AML-193 (cell line): ENCODE measurements around the gene BBS1.
"Not testable (repeated sequence)": the region's sequence is repeated elsewhere in the genome, so short reads cannot be mapped to it uniquely, and the experiment has no call there.

ENCODE experiments used
- DNase-seq, 2 experiments: peaks; one replicate each; lab custom pipeline; 2025; lab: John Stamatoyannopoulos, UW

Gene BBS1

DNA sequence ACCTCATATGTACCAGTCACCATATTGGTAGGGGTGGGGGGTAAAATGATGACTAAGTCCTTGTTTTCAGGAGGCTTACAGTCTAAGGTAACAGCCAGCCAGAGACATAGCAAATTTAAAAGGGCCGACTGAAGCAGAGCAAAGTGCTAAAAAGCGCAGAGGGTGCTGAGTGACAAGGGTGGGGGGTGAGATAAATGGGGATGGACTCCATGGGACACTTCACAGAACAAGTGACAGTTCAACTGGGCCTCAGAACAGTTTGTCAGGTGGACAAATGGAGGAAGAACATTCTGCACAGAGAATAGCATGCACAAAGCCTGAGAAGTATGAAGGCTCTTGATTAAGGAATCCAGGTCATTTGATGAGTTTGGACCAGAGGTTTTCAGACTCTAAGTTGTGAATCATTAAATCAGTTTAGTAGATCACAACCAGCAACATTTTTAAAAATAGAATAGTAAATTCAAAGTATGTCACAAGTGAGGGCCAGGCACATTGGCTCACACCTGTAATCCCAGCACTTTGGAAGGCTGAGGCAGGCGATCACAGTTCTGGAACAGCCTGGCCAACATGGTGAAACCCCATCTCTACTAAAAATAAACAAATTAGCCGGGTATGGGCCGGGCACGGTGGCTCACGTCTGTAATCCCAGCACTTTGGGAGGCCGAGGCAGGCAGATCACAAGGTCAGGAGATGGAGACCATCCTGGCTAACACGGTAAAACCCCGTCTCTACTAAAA is 14.0 kb downstream of the BBS1 start:
- DNase-seq, result no peak

DNA sequence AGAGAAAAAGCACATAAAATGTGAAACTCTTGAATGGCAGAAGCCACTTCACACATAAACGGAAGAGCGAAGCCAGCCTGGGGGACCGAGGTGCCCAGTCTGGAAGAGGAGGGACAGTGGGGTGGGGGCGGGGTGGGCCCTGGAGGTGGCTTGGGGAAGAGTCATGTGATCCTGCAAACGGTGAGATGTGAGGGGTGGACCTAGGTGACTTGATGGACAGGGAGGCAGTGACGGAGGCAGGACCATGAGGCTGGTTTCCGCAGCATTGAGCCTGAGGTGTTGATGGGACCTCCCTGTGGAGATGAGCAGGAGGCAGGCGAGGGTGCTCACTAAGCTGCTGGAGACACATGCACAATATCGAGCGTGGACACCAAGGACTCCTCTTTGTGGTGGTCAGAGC is 18.6 kb downstream of the BBS1 start:
- DNase-seq, result no peak

DNA sequence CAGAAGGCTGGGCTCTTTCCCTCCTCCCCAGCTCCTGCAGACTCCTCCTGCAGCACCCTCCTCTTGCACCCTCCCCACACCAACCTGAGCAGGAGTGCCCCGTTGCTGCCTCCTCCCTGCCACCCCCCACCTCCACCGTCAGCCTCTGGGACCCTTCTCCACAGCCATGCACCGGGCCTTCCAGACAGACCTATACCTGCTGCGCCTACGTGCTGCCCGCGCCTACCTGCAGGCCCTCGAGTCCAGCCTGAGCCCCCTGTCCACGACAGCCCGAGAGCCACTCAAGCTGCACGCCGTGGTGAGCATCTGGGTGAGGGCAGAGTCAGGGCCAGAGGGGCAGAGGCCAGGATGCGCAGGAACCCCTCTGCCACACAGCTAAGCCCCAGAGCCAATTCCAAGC is 19.2 kb downstream of the BBS1 start:
- DNase-seq, result no peak

DNA sequence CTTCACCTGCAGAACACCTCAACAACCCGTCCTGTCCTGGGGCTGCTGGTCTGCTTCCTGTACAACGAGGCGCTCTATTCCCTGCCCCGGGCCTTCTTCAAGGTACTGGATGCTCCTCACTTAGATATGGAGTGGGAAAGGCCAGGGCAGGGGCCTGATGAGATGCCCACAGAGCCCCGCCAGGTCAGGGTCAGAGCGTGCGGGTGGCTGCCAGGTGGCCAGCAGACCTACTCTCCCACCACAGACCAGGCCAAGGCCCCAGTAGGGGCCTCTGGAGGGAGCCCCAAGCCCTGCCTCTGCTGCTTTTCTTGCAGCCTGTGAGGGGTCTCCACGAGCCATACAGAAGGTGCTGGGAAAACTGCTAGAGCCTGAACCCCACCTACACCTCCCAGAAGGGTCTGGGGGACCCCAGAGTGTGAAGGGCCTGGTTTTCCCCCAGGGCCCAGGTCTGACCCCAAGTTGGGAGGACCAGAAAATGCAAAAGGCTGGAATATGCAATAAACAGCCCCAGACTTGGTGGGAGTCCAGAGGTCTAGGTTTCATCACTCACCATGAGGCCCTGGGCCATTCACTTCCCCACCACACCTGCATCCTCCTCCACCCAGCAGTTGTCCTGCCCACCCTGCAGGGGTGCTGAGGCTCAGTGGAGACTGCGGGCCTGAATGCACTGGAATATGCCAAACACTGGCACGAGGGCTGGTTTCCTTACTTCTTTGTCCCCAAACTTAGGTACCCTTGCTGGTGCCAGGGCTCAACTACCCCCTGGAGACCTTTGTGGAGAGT is 20.7 kb downstream of the BBS1 start:
- DNase-seq, result no peak

DNA sequence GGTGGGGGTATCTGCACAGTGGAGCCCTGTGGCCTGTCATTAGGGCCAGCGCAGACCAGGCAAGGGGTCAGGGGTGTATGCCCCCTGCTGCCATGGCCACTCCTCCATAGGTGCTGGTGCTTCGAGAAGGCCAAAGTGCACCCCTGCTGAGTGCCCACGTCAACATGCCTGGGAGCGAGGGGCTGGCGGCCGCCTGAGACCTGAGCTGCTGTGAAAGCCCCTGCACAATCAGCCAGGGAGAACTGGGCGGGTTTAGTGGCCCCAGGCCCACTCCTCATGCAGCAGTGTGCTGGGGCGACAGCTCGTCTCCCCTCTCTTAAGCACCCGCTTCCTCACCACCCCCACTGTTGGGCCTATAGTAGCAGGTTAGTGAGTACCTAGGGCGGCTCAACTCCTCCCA is 21.4 kb downstream of the BBS1 start:
- DNase-seq, result no peak

DNA sequence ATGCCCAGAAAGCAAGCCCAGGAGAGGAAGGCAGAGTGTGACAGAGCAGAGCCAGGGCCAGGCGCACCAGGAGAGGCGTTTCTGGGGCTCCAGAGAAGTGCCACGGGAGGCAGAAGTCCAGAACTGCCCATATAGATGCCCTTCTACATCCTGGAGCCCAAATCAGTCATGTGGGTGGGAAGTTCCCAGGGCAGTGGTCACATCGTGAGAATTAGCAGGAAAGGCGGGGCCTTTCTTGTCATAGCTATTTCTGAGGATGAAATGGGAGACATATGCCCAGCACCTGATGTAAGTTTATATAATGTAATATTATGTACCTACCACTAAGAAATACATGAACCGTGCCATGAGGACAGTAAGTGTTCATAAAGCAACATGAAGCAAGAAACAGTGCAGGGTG is 22.3 kb downstream of the BBS1 start:
- DNase-seq, result no peak

DNA sequence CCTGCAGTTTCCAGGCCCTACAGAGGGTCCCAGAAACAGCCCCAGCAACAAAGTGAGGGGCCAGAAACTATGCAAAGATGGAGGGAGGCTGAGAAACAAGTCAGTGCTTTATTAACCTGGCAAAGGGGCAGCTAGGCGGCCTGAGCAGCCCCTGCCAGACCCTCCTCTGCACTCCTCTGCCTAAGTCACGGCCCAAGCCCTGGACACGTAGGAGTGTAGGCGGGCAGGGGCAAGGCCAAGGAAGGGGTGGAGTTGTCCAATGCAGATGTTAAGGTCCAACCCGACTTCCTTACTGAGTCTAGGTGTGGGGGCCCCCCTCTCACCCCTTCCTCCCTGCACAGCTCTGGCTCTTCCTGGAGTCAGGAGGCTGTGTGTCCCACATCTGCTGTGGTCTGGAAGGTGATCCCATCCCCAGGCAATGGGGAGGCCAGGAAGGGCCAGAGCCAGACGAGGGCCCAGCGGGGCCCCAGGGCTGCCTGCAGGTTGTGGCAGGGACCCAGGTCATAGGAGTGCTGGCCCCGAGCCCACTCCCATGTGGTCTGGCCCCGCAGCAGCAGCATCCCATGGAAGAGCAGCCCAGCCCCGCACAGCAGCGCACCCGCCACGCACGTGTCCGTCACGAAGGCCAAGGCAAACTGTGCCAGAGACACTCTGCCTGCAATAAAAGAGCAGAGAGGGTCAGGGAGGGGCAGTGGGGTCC is 28.9 kb downstream of the BBS1 start:
- no peak for DNase-seq

DNA sequence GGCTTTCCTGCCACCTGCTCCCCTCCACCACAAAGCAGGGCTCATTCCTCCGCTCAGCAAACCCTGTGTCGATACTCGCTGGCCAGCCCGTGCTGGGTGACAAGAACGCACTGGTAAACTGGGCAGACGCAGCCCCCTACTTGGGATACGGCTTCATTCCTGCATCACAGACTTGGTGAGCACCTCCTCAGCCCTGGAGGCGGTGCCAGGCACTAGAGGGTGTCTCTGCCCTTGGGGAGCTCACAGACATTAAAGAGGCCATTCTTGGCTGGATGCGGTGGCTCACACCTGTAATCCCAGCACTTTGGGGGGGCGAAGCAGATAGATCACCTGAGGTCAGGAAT is 29.4 kb downstream of the BBS1 start:
- no peak for DNase-seq

DNA sequence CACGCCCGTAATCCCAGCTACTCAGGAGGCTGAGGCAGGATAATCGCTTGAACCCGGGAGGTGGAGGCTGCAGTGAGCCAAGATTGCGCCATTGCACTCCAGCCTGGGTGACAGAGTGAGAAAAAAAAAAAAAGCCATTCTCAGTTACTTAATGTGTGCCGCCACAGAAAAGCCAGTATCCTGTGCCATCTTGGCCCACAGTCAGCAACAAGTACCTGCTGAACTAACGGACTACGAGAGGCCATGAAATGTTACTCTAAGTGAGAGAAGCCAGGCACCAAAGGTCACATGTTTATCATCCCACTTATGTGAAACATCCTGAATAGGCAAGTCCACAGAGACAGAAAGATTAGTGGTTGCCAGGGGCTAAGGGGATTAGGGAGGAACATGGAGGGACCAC is 30.2 kb downstream of the BBS1 start:
- peak; percentile 6 to 36 for DNase-seq

DNA sequence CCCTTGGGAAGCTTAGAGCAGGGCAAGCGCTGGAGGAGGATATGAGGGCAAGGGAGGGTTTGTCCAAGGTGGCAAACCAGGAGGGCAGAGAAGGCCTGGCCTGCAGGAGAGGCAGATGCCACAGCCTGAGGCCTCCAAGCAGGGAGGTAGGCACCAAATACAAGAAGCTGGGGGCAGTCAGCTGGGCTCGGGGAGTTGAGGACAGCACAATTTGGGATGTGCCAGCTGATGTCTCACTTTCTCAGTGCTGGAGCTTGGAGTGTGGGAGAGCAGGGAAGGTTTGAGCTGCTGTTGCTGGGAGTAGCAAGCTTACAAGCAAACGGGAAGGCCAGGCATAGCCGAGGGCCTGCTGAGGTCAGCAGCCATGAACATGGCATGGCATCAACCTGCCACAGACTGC is 31.5 kb downstream of the BBS1 start:
- DNase-seq, result no peak

DNA sequence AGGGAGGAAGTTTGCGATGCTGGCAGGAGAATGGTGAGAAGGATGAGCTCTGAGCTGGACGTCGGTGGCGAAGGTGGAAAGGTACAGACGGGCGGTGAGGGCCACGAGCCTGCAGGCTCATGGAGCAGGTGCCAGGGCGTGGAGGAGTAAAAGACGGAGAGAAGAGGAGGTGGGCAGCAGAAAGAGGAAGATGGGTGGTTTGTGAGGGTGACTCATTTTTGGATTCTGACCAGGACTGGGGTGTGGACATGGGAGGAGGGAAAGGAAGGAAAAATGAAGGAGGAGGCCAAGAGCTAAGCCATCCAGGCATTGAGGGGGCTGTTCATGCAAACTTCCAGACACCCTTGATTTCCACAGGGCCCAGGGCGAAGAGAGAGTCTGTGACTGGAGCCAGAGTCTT is 31.9 kb downstream of the BBS1 start:
- no peak for DNase-seq

DNA sequence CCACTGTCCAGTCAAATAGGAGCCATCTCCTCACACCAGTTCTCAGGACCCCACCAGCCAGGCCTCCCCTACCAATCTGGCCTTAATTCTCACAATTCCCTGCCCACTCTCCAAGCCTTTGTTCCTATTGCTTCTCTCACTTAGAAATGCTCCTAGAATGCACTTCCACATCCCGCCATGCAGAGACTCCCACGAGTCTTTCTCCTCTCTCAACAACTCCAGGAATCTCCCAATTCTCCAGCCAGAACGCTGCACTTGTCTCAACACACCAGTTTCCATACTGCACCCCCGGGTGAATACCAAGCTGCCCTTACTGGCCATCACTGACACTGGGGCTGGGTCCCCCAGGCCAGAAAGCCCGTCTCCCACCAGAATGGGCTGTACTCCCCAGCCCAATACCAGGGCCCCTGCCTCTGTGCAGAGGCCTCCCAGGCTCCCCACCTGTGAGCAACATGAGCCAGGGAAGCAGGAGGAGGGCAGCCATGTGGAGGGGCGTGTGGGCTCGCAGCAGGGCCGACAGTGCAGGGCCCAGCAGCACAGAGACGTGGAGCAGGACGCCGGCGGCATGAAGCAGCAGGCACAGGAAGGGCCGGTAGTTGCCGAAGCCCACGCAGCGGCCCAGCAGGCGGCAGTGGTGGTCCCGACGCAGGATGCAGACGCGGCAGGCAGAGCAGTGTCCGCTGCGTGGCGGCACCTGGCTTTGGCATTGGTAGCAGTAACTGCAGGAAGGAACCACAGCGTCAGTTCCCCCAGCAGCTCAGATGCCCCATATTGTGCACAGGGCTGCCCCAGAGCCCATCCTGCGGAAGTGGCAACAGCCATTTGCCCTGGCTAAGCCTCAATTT is 33.0 kb downstream of the BBS1 start:
- peak; percentile 58 to 62 for DNase-seq

DNA sequence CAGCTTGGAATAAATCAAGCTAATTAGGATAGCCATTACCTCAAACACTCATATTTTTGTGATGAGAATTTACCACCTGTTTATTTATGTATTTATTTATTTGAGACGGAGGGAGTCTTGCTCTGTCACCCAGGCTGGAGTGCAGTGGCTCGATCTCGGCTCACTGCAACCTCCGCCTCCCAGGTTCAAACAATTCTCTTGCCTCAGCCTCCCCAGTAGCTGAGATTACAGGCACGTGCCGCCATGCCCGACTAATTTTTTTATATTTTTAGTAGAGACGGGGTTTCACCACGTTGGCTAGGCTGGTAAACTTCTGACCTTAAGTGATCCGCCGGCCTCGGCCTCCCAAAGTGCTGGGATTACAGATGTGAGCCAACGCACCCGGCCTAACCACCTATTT is 34.5 kb downstream of the BBS1 start:
- not testable (repeated sequence) for DNase-seq

DNA sequence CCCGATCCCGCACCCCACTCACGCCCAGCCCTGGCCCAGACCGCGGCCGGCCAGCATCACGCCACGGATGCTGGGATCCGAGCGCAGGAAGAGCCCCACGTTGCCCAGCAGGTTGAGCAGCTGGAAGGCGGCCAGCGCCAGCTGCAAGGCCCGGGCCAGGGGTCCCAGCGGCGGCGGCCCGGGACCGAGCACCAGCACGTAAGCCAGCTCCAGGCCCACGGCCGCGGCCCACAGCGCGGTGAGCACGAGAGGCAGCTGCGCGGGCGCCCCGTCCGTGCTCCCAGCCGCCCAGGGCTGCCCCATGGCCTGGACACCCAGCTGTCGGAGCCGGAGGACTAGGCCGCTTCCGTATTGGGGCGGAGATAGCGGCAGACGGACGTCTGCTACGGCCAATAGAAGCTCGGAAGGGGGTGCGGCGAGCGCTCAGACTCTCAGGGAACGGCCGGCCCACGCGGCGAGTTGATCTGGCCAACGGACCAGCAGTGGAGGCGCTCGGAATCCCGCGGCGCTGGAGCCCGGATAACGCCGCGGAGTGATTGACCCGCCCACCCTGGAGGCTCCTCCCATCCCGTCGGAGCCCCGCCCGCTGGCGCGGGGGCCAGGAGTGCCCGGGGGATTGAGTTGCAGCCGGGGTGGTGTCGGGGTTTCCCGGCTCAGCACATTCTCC is 35.4 kb downstream of the BBS1 start, which contains the start of gene ZDHHC24:
ZDHHC24 (minus strand) TSS at position 348 of the 667 bp plus-strand sequence; CDS start at position 303, 45 bp downstream.
- DNase-seq, result peak; percentile 92 to 95

DNA sequence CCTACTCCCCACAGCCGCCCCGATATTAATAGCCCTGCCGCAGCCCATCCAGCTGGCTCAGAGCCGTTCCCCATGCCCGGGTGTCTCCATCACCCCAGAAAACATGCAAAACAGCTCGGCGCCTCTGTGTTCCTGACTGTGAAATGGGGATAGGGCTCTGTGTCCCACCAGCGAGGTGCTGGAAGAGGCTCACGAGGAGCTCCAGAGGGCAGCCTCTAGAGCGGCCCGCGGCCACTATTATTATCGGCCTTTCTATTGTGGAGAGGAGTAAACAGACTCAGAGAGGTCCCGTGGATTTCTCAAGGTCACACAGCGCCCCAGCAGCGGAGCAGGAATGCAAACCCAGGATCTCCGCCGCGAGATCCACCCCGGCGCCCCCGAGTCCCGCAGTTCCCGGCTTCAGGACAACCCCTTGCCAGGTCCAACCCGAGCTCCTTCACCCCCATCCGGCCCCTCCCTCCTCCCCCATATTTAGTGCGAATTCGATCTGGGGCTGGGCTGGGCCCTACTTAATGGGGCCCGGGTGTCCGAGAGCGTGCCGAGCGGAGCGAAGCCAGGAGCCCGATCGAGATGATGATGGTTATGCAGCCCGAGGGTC is 36.0 kb downstream of the BBS1 start, which contains the start of gene ACTN3:
ACTN3 (plus strand) TSS at position 536 of the 598 bp plus-strand sequence; CDS start at position 571, 35 bp downstream.
- DNase-seq, result no peak

DNA sequence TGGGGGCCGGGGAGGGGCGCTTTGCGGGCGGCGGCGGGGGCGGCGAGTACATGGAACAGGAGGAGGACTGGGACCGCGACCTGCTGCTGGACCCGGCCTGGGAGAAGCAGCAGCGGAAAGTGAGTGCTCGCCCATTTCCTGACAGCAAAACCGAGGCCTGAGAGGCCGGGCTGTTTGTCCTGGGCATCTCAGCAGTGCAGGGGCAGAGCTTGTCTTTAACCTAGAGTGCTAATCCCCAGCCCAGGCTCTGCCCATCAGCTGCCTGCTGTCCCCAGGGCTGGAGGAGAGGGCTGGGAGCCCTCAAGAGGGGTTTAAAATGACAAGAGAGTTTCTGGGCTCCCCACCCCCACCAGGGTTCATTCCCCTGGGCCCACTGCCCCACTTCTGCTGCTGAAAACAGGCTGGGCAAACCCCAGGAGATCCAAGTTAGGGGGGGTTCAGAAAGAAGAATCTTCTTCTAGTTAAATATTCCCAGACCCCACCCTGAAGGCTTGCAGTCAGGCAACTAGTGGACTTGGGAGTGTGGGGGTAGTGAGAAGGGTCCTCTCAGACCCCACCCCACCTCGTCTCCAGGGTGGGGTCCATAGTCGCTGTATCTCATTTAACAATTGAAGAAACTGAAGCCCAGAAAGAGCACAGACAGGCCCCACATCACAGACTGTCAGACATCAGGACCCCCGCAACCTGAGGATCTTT is 36.7 kb downstream of the BBS1 start:
- no peak for DNase-seq

DNA sequence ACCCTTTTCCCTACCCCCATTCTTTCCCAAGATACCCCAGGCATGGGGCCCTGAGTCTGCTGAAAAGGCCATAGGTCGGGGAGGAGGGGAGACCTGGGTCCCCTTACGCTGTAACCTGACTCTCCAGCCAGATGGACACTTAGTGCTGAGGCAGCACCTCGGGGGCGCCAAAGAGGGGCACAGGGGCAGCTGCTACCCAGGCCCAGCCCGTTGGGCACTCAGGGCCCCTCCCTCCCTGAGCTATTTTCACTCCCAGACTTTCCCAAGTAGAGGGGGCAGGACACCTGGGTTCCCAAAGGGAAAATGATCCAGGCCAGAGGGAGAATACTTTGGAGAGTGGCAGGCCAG is 37.2 kb downstream of the BBS1 start:
- no peak for DNase-seq

DNA sequence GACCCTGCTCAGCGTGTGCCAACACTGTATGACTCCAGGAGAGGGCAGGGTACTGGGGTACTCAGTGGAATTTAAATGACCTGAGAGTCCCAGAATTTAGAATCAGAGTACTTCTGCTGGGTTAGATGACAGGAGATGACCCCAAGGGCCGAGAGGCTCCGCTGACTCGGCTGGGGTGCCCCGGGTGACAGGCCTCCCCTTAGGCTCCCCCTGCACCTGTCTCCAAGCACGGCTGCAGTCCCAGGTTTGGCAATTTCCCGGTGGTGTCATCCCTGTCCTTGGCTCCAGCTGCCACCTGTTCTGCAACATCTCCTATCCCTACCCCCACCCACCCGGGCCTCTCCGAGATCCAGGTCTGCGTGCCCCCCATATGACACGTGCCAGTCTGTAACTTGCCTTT is 37.6 kb downstream of the BBS1 start:
- no peak for DNase-seq

DNA sequence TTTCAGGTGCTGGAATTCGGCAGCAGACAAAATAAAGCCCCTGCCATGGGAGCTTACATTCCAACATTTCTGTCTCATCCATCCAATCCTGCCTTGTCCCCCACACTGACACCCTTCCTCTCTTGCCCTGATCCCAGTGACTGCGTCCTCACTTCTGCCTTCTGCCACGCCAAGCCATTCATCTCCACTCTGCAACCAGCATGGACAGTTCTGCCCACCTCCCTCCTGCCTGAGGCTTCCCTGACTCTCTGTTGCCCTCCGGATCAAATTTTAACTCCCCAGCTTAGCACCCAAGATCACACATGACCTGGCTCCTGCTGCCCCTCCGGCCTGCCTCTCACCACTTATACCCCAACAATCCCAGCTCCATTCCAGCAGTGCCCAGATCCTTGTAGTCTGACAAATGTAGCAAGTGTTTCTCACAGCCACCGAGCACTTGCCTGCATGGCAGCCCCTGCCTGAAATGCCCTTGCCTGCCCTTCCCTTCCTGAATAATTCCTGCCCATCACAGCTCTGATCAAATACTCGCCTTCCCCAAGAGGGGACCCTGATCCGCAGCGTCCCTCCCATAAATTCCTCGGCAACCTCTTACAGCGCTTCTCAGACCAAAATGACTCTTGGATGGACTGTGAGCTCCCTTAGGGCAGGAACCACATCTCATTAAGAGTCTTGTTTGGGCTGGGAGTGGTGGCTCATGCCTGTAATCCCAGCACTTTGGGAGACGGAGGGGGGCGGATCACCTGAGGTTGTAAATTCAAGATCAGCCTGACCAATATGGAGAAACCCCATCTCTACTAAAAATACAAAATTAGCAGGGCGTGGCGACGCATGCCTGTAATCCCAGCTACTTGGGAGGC is 38.6 kb downstream of the BBS1 start:
- DNase-seq, result no peak
